HT1080 (cell line): ENCODE measurements around the gene GDF3. TPM values are rescaled to one million over a fixed set of nuclear protein-coding genes. Genes with fewer than 3 reads are reported as not detected.
"Not testable (repeated sequence)": the region's sequence is repeated elsewhere in the genome, so short reads cannot be mapped to it uniquely, and the experiment has no call there.

Experiments
- DNase-seq: peaks from one replicate; pipeline ENCODE4 v3.0.0-alpha.2; 2015; ENCODE audit warnings: low read depth
- polyA plus RNA-seq, 2 experiments: library from polyadenylated mRNA; depleted of rRNA; stranded (reverse); fragments of >200 nt; gene quantifications; 2 replicates each; pipeline ENCODE4 v1.2.3, GENCODE V29; 2015
- total RNA-seq: library from RNA; depleted of rRNA; stranded (reverse); fragments of >200 nt; shearing (Covaris generic); gene quantifications from 2 replicates; pipeline ENCODE4 v1.2.3, GENCODE V29; 2014; rRNA removed

GDF3 gene
- total RNA-seq = not detected in 2 replicates
- not detected in 2 replicates for polyA plus RNA-seq (2015; cell fraction: cytosol; rRNA removed)
- polyA plus RNA-seq (2015; cell fraction: nucleus; rRNA removed) = not detected in 2 replicates

- peak; percentile 15 for DNase-seq
Measured at GRCh38 chr12:7695566-7696197, at the start of gene GDF3. TSS of gene GDF3 (minus strand) at chr12:7695775. CDS start at chr12:7695728, 47 bp downstream.

DNA sequence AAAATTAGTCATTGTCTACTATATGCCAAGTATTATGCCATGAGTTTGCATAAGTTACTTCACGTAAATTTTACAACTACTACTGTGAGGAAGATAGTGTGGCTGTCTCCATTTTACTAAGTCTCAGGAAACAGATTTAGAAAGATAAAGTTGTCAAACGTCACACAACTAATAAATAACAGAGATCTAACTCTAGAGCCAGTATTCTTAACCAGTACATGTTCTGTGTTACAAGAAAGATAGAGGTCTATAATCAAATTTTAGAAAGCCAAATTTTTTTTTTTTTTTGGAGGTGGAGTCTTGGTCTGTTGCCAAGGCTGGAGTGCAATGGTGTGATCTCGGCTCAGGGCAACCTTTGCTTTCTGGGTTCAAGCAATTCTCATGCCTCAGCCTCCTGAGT lies 37.4 kb upstream of the GDF3 start:
- DNase-seq = no peak

DNA sequence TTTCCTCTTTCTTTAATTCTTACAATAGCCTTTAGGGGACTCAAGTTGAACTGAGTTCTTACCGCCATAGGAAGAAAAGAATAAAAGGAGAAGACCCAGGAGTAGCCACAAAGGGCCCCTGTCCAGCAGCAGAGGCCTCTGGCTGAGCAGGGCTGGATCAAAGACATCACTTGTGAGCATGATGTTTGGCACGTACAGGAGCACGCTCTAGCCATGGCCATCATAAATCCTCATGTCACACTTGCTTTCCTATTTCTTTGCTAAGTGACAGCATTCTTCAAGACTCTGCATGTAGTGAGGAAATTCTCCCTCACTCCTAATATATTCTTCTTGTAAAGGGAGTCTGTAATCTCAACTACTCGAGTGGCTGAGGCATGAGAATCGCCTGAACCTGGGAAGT lies 35.9 kb upstream of the GDF3 start:
- no peak for DNase-seq

GRCh38 chr12:7730984-7731383 lies 35.4 kb upstream of the GDF3 start:
- DNase-seq = not testable (repeated sequence)

- no peak for DNase-seq
Measured at GRCh38 chr12:7729746-7730145, 34.2 kb upstream of the GDF3 start.

- no peak for DNase-seq
Measured at GRCh38 chr12:7723926-7724325, 28.4 kb upstream of the GDF3 start.

DNA sequence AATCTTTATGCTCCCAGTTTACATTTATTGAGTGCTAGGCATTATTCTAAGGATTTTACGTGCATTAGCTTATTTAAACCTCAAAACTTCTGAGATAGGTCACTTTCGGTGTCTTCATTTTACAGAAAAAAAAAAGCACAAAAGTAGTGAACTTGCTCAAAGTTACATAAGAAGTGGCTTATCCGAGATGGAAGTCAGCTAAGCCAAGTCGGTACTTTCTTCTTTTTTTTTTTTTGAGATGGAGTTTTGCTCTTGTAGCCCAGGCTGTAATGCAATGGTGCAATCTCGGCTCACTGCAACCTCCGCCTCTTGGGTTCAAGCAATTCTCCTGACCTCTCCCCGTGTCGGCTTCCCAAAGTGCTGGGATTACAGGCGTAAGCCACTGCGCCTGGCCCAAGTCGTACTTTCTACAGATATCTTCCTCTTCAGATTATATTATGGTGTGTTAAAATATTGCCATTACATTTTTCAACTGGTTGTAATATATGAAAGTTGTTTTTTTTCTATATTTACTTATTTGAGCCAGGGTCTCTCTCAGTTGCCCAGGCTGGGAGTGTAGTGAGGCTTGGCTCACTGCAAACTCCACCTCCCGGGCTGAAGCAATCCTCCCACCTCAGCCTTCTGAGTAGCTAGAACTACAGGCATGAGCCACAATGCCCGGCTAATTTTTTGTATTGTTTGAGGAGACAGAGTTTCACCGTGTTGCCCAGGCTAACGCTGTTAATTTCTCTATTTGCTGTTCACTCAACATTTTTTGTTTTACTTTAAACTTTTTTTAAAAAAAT lies 24.6 kb upstream of the GDF3 start:
- no peak for DNase-seq

DNA sequence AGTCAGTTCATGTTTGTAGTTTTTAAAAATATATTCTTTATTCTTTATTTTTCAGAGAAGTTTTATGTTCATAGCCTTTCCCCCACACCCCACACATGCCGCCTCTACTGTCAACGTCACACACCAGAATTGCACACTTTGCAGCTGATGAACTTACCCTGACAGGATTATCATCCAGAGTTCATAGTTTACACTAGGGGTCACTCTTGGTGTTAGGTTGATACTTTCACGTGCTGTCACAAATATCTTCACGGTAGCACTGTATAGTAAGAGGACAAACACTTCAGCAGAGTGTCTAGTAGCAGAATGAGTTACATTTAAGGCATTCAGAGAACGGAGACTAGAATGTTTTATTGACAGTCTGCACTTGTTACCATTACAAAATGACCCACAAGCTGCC lies 20.8 kb upstream of the GDF3 start:
- peak; percentile 21 for DNase-seq

GRCh38 chr12:7712841-7713442 lies 17.4 kb upstream of the GDF3 start:
- no peak for DNase-seq

DNA sequence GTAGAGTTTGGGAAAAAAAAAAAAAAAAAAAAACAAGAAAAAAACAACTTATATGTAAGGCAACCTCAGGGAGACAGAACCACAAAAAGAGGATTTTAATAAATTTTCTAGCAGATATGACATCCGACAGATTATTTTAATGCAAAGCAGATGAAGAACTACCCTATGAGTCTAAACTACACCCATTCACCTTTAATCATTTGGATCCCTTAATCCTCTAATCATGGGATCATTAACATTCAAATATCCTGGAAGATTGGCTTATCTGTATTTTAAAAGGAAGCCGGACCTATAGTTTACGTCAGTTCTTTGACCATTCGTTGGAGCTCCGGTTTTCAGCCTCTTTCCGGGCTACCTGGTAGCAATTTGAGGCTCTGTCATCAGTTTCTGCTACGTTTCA lies 15.6 kb upstream of the GDF3 start, which contains the start of gene DPPA3:
Gene DPPA3 (plus strand): TSS at position 301 of the 400 bp plus-strand sequence. CDS start 138 bp downstream, outside the sequence.
- DNase-seq = no peak

- DNase-seq = no peak
Measured at GRCh38 chr12:7709969-7710675, 14.5 kb upstream of the GDF3 start.

DNA sequence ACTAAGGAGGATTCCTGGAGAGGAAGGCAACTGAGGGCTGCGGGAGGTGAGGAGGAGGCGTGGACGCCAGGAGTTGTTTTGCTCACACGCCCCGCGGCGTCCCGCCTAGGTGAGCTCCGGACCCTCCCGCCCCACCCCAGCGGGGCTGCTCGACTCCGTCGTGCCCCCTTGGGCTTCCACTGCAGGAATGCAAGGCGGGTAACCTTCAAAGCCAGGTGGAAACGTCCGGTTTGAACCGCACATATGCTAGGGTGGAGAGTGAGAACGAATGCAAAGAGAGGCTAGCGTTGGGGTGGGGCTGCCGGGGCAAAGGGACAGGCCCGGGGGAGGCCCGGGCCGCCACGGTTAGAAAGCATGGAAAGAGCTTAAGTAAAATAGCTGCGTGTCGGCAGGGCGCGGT lies 10.3 kb upstream of the GDF3 start:
- no peak for DNase-seq

DNA sequence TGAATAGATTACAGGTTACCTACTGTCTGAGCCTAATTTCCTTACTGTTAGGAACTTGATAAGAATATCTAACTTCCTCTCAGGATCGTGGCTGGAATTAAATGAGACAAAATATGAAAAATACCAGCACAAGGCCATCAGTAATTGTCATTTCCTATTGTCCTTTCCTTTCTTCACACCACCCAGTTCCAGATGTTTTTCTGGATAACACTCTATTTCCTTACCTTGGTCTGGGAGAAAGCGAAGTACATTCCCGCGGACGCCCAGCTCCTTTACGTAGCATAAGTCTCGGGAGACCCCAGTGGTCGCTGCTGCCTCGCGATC lies 376 bp downstream of the GDF3 start:
- no peak for DNase-seq

- DNase-seq = no peak
Measured at GRCh38 chr12:7694556-7695236, 879 bp downstream of the GDF3 start.

DNA sequence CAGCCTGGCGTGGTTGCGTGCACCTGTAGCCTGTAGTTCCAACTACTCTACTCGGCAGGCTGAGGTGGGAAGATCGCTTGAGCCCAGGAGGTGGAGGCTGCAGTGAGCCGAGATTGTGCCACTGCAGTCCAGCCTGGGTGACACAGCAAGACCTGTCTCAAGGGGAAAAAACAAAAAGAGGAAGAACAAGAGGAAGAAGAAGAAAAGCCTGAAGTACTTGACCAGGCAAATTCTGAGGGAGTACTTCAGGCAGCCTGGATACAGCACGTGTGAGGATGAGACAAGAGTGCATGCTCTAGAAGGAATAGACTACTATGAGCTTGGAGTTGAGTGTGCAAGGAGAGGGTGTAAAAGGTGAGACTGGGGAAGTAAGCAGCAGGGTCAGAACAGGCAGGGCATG lies 1.8 kb downstream of the GDF3 start:
- no peak for DNase-seq

DNA sequence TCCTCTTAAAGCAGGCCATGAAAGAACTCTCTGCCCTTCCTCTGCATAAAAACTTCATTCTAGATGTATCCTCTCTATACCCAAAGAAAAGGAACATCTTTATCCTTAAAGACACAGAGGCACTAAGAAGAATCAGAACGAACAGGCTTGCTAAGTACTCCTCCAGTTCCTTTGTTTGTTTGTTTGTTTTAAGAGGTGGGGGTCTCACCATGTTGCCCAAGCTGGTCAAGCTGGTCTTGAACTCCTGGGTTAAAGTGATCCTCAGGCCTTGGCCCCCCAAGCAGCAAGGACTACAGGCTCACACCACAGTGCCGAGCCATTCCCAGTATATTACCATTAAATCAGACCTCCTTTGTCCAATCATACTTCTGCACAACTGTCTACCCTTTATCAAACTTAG lies 14.0 kb downstream of the GDF3 start:
- no peak for DNase-seq

DNA sequence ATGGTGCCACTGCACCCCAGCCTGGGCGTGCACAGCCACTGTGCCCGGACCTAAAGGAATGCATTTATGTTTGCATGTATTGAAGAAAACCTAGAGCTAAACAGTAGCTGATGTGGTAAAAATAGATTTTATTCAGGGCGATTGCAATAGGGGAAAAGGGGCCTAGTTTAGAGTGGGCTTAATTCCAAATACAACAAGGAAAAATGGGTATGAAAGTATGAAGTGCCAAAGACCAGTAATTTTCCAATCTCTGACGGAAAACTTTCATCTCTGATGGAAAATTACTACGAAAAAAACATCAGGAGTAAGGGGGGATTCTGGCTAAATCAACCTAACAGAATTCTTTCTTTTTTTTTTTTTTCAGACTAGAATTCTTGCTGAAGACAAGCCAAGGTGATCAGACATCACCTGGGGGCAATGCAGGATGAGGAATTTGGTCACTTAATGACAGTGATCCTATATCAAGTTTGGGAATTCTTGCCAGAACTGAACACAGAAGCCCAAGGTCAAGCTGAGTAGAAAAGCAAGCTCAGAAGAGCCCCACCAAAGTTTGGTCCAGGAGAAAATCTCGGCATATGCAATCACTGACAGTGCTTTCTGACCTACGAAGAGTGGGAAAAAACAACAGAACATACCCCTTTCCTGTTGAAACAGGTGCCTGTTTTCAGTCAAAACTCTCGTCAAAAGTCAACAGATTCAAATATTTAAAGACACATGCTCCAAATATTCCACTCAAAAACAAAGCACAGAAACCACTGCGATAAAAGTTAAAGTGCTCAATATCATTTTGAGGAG lies 16.1 kb downstream of the GDF3 start:
- no peak for DNase-seq

- DNase-seq = no peak
Measured at GRCh38 chr12:7678744-7679143, 16.8 kb downstream of the GDF3 start.

GRCh38 chr12:7677432-7677888 lies 18.1 kb downstream of the GDF3 start:
- DNase-seq = peak; percentile 67

- not testable (repeated sequence) for DNase-seq
Measured at GRCh38 chr12:7675455-7675854, 20.1 kb downstream of the GDF3 start.
